Right renal cortex interstitium (tissue), 3 donors: ENCODE results near the gene COX10. TPM values are rescaled to one million over a fixed set of nuclear protein-coding genes. Genes with fewer than 3 reads are reported as not detected.

Experiments
- DNase-seq, 3 donors: peaks; one replicate each; pipeline ENCODE4 v3.0.0-alpha.2; 2013; ENCODE audit warnings: low read depth in 3 of 3, low spot score in 2 of 3
- polyA plus RNA-seq, 3 donors: library from polyadenylated mRNA; unstranded; fragments of 120-200 nt; gene quantifications; one replicate each; pipeline ENCODE4 v1.2.1, GENCODE V29; 2013; ENCODE audit not compliant: insufficient read length in 3 of 3

The COX10 gene
- polyA plus RNA-seq, 3 donors: 17.5 to 19.8 (median 17.5) TPM

DNA sequence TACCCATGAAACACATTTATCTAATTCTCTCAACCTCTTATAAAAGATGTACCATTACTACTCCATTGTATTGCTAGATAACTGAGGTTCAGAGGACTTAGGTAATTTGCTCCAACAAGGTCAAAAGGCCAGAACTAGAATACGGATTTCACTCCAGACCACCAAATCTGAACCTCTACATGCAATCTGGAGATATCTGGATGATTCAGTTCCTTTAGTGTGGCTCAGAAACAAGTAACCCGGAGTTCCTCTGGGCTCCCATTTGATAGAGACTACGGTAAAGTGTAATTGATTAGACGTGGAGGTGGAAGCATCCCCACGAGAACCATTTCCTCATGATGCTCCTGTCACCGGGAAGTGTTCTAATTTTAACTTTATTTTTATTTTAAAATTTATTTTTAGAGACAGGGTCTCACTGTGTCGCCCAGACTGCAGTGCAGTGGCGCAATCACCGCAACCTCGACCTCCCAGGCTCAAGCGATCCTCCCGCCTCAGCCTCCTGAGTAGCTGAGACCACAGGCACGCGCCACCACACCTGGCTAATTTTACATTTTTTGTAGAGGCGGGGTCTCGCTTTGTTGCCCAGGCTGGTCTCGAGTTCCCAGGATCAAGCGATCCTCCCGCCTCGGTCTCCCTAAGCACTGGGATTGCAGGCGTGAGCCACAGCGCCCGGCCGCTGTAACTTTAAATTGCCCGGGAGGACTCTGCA, 608 bp upstream of the COX10 start:
- no peak for DNase-seq

DNA sequence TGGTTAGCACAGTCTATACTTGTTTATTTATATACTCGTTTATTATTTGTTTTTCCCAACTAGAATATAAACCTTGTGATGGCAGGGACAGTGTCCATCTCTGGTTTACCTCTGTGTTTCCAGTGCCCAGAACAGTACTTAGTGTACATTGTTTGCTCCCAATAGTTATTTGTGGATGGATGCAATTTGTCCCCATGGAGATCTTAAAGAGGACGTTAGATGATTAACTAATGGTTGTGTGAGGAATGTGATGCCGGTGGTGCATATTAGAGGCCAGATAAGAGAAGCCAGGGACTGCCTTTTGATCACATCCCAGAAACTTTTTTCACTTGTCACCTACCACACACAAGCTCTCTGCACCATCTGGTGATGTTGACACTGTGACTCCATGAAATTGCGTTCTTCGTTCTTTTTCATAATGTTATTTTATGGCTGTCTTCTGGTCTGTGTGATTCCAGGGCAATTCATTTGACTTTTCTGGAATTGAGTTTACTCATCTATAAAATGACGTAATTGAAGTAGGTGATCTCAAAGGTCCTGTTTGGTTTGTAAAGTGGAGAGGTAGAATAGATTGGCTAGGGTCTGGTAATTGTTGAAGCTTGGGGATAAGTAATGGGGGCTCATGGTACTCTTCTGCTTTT, 1.2 kb downstream of the COX10 start:
- DNase-seq: no peak

DNA sequence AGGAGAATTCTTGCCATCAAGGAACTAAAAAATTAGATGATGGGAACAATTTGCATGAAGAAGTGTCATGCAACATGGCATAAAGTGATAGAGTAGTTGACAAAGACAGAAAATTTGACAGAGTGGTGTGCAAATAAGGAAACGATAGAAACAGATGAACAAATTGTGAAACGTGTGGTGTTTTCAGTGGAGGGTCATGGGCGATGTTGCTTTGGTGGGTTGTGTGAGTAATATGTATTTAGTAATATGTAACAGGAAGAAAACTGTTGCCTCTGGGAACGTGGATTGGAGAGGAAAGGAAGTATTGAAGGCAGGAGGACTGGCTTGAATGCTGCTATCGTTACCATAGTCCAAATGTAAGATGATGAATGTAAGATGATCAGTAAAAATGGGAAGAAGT, 3.6 kb downstream of the COX10 start:
- DNase-seq: no peak

DNA sequence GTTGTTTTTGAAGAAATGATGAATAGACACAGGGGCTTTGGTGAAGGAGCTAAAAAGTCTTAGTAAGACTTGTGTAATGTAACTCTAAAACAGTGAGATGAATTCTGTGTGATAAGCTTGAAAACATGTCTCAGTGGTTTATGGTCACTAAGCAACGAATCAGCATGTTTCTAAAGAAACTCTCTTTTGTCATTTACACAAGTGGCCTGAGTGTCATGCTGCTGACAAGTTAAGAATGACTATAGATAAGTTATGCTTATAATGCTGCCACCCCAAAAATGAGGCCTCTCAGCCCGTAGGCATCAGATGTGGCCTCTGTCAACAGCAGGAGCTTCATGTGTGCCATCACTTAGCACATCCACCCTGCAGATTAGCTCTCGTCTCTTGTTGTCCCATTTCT, 8.7 kb downstream of the COX10 start:
- no peak for DNase-seq

DNA sequence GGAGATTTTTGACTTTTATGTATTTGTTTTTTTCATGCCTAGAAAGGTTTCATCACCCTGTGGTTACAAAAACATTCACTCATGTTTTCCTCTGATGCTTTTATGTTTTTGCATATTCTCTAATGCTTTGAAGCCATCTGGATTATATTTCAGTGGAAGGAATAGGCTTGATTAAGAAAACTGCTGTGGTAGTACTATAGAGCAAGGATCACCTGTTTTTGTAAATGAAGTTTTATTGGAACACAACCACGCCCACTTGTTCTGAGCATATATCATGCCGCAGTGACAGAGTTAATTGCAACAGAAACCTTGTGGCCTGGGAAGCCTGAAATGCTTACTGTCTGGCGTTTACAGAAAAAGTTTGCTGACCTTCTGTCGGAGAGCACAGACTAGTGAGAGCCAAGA, 11.5 kb downstream of the COX10 start:
- DNase-seq: no peak

DNA sequence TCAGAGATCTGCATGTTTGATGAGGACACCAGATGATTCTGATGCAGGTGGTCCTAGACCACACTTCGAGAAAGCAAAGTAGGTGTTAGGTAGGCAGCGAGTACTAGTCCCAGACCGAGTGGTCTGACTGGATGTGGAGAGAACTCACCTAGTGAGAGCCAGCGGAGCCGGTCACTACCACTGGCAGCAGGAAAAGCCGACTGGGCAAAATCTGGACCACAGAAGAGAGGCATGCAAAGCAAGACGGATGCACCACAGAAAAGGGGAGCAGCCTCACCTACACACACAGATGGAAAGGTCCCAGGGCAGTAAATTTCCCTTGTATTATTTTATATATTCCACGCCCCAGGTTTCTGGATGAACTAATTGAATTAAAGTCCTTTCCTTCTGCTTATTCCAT, 13.5 kb downstream of the COX10 start:
- DNase-seq: no peak

DNA sequence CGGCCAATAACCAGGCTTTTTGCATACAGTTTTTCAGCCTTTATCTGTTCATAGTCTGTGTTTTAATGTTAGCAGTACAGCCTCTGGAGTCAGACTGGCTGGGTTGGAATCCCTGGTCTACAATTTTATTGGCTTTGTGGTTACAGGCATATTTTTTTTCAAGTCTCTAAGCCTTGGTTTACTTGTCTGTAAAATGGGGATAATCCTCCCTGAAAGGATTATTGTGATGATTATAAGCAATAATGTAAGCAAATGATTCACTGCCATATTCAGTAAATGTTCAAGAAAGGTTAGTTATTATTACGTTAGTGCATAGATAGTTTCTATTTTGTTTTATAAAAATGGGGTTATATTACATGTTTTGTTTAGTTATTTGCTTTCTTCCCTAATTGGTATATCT, 15.7 kb downstream of the COX10 start:
- DNase-seq: no peak

DNA sequence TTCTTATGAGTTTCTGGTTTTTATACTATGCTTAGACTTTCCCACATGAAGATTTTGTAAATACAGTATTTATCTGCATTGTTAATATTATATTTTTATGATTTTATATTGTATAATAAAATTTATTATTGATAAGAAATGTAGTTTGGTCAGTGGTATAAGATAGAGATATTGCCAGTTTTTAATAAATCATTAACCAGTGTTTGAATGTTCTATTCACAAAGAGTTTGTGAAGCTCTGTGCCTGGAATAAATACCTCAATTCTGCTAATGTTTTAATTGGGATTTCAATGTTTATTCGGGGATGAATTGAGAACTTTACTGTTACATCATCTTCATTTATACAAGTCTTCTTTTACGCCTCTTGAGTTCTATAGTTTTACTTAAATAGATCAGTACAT, 16.9 kb downstream of the COX10 start:
- DNase-seq: no peak

DNA sequence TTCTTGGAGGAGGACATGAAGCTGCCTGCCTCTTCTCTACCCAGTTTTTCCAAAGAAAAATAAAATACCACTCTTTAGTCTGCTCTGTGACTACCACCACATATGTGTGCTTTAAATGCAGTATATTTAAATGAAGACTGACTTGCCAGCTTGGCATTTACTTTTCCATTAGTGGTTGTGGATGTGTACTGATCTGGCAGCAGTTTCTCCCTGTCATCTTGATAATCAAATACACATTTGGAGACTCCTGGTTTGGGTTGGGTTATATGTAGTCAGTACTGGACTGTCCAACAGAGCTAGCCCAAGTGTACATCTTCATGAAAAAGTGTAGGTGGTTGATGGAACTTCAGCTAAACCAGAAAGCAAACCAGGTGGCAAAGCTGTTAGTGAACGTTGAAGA, 19.9 kb downstream of the COX10 start:
- no peak for DNase-seq

DNA sequence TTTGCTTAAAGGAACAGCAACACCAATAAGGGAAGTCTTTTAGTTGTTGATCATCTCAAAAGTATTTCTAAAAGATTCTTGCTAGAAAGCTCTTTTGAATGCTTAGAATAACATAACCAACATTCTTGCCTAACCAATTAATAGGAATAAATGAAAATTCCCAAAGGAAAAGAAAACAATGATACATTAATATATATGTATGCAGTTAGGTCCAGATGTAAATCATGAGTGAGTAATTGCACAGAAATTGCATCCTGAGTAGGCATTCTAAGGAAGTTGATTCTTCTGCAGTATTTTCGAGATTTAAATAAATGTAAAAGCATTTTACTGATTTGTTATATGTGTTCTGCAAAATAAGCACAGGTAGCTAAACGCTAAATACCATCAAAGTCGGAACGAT, 22.1 kb downstream of the COX10 start:
- no peak for DNase-seq

DNA sequence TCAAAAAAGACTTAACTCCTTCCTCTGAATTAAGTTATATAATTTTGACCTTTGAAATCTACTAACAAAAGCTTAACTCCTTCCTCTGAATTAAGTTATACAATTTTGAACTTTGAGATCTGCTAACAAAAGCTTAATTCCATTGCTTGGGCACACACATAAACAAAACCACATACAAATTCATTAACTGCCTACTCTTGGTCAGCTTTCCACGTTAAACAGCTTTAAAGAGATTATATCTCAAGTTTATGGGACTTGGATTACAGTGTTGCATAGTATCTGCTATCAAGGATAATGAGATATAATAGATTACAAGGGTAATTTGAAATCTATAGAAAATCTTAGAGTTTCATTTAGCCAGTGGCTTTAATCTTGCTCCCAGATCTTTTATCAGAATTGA, 23.5 kb downstream of the COX10 start:
- no peak for DNase-seq

DNA sequence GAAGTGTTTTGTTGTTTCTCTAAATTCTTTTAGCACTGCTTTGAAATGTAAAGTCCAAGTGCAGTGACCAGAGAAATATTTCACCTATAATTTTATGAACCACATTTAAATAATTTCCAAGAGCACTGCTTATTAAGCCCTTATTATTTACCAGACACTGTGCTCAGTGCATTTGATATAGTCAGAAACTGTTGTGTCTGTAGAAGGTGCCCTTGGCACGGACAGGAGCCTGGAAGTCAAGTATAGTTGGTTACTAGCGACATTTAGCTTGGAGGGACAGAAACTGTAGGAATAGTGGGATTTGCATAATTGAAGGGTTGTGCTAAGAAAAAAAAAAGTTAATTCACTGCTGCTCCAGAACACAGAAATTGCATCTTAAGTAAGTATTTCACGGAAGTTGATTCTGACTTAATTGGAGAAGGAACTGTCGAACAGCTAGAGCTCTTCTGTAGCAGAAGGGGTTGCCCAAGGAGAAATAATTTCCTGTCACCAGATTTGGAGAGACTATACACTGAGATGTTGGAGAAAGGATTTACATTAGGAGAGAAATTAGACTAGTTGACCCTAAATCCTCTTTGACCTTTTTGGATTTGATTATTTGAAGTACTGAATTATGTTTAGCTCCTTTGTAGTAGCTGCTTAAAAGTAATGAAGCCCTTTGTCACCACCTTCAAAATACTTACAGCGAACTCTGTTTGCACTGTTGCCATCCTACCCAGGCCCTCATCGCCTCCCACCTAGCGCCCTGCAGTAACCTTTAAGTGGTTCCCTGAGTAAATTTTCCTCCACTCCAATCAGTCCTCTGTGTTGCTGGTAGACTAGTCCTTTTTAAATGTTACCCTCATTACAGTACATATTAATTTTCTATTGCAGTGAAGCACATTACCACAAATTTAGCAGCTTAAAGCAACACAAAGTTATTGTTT, 25.6 kb downstream of the COX10 start:
- DNase-seq: no peak

DNA sequence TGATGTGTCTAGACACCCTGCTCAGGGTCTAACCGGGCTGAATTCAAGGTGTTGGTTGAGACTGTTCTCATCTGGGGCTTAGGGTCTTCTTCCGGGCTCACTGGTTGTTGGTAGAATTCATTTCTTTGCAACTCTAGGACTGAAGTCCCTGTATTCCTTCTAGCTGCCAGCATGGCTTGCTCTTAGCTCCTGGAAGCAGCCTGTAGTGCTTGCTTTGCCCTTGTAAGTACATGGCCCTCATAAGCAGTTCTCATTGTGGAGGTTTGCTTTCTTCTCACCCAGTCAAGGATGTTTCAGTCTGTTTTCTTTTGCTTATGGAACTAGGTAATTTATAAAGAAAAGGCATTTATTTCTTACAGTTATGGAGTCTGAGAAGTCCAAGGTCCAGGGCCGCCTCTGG, 26.3 kb downstream of the COX10 start:
- DNase-seq: no peak

DNA sequence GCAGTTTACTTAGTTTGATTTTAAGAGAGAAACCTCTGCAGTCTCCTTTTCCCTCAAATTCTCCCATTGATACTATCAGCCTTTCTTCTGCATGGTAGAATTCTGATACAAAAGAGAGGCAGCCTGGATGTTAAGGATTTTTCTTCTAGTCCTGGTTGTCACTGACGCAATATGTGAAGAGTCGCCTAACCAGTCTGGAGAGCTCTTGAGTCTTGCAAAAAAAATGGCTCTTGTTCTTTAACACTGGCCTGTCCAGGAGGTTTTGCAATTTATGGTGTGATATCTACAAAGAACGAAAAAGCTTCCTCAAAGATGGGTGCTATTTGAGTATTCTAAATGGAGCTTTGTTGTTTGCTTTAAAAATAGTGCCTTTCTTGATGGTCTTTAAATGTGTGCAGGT, 28.9 kb downstream of the COX10 start:
- no peak for DNase-seq

DNA sequence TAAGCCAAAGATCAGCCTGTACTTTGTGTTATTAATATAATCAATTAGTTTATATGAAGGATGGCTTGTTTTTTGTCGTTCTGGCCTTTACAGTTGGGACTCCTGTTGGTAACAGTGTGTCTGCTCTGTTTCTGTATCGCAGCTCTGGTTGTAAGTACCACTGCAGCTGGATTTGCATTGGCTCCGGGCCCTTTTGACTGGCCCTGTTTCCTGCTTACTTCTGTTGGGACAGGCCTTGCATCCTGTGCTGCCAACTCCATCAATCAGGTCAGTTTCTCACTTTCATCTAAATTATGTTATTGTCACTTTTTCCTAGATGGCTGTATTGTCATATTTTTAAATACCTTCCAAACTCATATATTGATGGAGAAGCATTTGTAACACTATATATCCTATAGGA, 32.7 kb downstream of the COX10 start:
- no peak for DNase-seq

DNA sequence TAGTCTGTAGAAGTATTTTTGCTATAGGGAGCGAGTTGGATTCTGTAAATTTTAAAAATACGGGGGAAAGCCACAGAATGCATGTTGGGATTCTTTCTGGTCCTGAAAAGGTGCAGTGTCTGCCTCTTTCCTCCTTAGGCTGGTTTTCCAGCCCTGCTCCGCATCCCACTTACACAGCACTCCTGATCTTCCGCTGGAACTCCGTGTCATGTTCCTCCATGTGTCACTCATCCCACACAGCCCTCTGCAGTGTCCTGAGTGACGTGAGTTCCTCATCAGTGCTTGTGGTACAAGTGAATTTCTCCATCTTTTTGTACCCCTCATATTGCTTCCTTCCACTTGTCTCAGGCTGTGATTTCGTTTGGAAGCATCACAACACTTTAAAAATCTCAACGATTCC, 34.5 kb downstream of the COX10 start:
- DNase-seq: no peak

DNA sequence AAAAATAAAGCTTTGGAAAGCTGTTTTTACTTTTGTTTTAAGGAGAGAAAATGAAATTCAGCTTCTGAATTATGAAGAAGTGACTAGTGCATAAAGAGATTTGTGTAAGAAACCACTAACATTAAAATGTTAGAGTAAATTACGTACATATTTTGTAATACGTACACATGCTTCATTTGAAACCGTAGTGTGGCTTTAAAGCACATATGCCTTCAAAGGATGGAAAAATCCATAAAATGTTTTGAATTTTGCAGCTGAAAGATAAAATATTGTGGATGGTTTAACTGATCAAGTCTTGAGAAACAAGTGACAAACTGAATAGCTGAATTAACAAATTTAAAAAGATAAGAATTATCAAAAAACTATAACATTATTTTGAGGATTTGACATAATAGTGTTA, 35.4 kb downstream of the COX10 start:
- DNase-seq: no peak

DNA sequence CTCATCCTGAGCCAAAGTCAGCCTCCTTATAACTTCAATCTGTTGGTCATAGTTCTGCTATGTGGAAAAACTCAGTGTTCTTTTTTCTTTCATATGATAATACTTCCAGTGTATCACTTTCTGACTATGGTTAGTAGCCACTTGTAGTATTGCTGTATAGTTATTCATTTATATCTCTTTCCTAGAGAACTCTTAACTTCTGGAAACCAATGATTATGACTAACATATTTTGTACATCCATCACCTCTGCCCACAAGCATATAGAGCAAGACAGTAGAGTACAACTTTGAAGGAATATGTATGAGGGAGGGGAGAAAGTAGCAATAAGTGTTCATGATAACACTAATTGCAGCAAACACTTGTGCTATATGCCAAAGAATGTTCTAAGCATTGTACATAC, 38.6 kb downstream of the COX10 start:
- no peak for DNase-seq

DNA sequence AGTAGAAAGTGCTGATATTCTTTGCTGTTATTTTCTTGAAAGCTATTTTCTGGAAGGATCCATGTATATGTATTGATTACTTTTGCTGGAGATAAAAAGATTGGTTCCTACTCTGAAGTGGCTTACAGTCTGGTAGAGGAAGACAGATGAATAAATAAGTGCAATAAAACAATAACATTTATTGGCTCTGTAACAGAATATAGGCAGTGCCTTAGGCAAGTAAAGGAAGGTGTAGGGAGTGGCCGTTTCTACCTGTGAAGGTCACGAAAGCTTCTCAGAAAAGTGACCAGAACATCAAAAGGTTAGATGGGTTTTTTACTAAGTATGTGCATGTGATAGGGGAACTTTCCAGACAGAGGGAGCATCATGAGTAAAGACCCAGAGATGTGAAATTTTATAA, 43.1 kb downstream of the COX10 start:
- no peak for DNase-seq

DNA sequence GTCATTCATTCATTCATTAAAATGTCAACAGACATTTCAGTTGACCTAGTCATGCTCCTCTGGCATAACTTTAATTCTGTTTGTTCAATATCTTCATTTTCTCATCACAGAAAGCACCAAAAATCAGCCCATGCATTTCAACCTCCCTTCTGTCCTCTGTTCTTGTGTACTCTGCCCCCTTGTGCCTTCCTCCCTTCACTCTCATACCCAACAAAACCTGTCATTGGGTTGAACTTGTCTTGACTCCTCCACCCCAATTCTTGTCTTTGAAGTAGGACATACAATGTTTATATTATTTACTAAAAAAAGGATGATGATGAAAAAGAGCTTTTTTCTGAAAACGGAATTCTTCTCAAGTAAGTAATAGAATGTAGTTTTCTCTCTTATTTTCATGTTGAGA, 43.8 kb downstream of the COX10 start:
- DNase-seq: no peak

DNA sequence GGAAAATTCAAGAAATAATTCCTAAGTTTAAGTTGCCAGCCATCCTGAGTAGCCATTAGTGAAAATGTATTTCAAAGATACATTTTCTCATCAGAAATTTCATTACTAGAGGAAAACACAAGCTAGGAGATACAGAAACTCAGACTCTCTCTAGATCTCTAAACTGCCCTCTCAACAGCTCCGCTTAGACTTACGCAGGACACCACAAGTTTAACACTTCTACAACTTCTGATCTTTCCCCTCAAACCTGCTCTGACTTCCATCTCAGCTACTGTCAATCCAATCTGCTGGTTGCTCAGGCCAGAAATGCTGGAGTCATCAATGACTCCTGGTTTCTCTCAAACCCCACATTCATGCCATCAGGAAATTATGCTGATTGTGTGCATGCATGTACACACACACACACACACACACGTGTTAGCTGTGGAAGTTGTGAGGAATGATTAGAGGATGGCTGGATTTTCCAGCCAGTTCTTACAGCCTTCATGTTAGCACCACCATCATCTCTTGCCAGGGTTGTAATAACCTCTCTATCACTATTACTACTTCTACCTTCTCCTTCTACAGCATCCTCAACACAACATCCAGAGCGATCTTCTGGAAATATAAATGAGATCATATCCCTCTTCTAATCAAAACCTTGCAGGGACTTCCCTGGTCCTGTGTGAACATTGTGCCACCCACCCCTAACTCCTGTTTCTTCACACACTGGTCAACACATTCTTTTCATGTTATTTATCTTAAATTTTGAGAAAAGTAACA, 47.1 kb downstream of the COX10 start:
- DNase-seq: no peak
